ENCODE measurements around the gene PCK1.

DNA sequence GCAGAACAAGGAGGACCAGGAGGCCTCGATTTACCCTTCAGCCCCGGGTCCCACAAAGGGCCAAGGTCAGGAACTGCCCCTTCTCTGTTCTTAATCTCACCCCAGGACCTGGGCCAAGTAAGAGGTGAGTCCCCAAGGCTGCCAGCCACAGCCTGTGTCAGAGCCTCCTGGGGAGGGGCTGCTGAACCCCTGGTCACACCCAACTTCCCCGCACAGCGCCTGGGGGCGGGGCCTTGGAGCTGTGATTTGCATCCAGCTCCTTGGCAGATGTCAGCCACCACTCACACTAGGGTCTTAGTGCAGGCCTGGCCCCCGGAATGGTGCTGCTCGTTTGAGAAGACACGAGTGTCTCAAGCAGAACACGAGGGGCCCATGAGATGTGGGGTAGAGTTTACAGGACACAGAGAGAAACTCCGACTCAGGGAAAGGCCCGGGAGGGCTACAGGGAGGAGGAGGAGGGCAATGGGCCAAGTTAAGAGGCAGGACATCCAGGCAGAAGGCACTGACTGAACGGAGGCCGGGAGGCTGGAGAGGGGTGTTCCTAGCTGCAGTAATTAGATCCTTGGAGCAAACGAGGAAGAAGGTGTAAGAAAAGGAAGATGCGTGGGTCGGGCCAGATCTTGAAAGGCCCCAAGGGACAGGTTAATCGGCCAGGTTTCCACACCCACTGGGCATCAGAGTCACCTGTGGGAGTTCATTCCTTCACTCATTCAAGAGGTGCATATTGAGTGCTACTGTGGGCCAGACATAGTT, 32.4 kb downstream of the PCK1 start:
- TF ChIP-seq, protein P1, sequence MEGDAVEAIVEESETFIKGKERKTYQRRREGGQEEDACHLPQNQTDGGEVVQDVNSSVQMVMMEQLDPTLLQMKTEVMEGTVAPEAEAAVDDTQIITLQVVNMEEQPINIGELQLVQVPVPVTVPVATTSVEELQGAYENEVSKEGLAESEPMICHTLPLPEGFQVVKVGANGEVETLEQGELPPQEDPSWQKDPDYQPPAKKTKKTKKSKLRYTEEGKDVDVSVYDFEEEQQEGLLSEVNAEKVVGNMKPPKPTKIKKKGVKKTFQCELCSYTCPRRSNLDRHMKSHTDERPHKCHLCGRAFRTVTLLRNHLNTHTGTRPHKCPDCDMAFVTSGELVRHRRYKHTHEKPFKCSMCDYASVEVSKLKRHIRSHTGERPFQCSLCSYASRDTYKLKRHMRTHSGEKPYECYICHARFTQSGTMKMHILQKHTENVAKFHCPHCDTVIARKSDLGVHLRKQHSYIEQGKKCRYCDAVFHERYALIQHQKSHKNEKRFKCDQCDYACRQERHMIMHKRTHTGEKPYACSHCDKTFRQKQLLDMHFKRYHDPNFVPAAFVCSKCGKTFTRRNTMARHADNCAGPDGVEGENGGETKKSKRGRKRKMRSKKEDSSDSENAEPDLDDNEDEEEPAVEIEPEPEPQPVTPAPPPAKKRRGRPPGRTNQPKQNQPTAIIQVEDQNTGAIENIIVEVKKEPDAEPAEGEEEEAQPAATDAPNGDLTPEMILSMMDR (IDR thresholded peaks at IDR 0.05) = no peak
- no peak for TF ChIP-seq POLR2A (IDR thresholded peaks at IDR 0.05)

All from breast epithelium (tissue), 3 donors.